ENCODE data around the gene SPECC1. TPM values are rescaled to one million over a fixed set of nuclear protein-coding genes. Genes with fewer than 3 reads are reported as not detected.

The SPECC1 gene
- total RNA-seq, 1 experiment from 2014 or later, result 43.5 TPM

GRCh38 chr17:20032636-20033035 is 23.5 kb downstream of the SPECC1 start (continued):
- TF ChIP-seq TCF7L2 (IDR thresholded peaks at IDR 0.05; ENCODE audit: borderline replicate concordance, extremely low read depth, insufficient read depth, insufficient read length) (no peak), ZBTB33 (IDR thresholded peaks at IDR 0.05; ENCODE audit: extremely low read depth, insufficient replicate concordance, low read length) (no peak), SIN3A (IDR thresholded peaks at IDR 0.05; ENCODE audit: low read depth) (no peak), ATF3 (IDR thresholded peaks at IDR 0.05) (no peak), SRF (IDR thresholded peaks at IDR 0.05; ENCODE audit: low read depth) (no peak), ELF1 (IDR thresholded peaks at IDR 0.05; ENCODE audit: borderline replicate concordance, low read depth) (no peak)

GRCh38 chr17:20033415-20033814 is 24.3 kb downstream of the SPECC1 start:
- no peak for DNase-seq (ENCODE audit: low read depth, low spot score)
- no peak overlapping the region for H3K9ac ChIP-seq (ENCODE audit: low read length)
- ATAC-seq, result no peak
- ChIA-PET RAD21 (ENCODE audit: low non-redundant PET in 1 of 2, low total read pairs in 2 of 2, uncharacterized antibody in 2 of 2, unreplicated experiment in 2 of 2) (no interaction called here), POLR2A (no interaction called here), CTCF (no interaction called here)
- H3K27ac ChIP-seq (ENCODE audit: low read depth, low read length), result no peak overlapping the region
- no peaks in the 10 kb centered on the region for H3K79me2 ChIP-seq (ENCODE audit: insufficient read depth, low read length)
- no peaks in the 10 kb centered on the region for H4K20me1 ChIP-seq (ENCODE audit: insufficient read depth)
- H3K4me1 ChIP-seq (ENCODE audit: control insufficient read depth in 1 of 2, insufficient read depth in 2 of 2, low read length in 2 of 2), result no peaks in the 10 kb centered on the region
- no peak overlapping the region for H3K4me3 ChIP-seq (replicated peaks in 1 of 2; ENCODE audit: low read depth in 1 of 2, low read length in 2 of 2)
- intact Hi-C loops (cut with micrococcal nuclease), result no loop called here
- H3K36me3 ChIP-seq (ENCODE audit: control insufficient read depth in 1 of 2, insufficient read depth in 2 of 2, low read length in 2 of 2), result no peaks in the 10 kb centered on the region
- no peak overlapping the region for H3K4me2 ChIP-seq (ENCODE audit: low read length)
- H3K27me3 ChIP-seq (ENCODE audit: insufficient read depth, low read length), result no peaks in the 10 kb centered on the region; the same call in 1 of the 2 replicates
- no peaks in the 10 kb centered on the region for H3K9me3 ChIP-seq (ENCODE audit: control insufficient read depth in 1 of 2, insufficient read depth in 1 of 2, low read depth in 1 of 2, low read length in 2 of 2)
- no peak overlapping the region for H2AFZ ChIP-seq (ENCODE audit: low read depth, low read length, poor library complexity, severe bottlenecking)
- BruUV-seq (replicated peaks), result no TSS peak
- H3K9me2 ChIP-seq (ENCODE audit: insufficient read depth), result no peaks in the 10 kb centered on the region
- TF ChIP-seq POLR2A (IDR thresholded peaks at IDR 0.05; ENCODE audit: borderline replicate concordance, extremely low read depth, insufficient read depth, insufficient read length) (no peak), SIN3A (IDR thresholded peaks at IDR 0.05; ENCODE audit: low read depth) (no peak), MAX (IDR thresholded peaks at IDR 0.05) (no peak), ZBTB33 (IDR thresholded peaks at IDR 0.05; ENCODE audit: extremely low read depth, insufficient replicate concordance, low read length) (no peak), ZNF274 (IDR thresholded peaks at IDR 0.05; ENCODE audit: low read depth, low read length) (no peak), SP1 (IDR thresholded peaks at IDR 0.05; ENCODE audit: low read depth) (no peak), EZH2 (IDR thresholded peaks at IDR 0.05) (no peak), ATF3 (IDR thresholded peaks at IDR 0.05) (no peak), CBX3 (IDR thresholded peaks at IDR 0.05; ENCODE audit: low read depth) (no peak), CTCF (IDR thresholded peaks at IDR 0.05 in 2 of 3, conservative IDR thresholded peaks at IDR 0.05 in 1 of 3; ENCODE audit: borderline replicate concordance in 1 of 3, insufficient read depth in 1 of 3, low read depth in 2 of 3, low read length in 2 of 3) (no peak), YY1 (IDR thresholded peaks at IDR 0.05; ENCODE audit: extremely low read depth, insufficient replicate concordance, low read depth, low read length) (no peak), ELF1 (IDR thresholded peaks at IDR 0.05; ENCODE audit: borderline replicate concordance, low read depth) (no peak), POLR2AphosphoS5 (IDR thresholded peaks at IDR 0.05; ENCODE audit: low read depth, low read length) (no peak), CEBPB (IDR thresholded peaks at IDR 0.05; ENCODE audit: low read depth) (no peak)

Data from HCT116 (cell line).